HG02981 (cell line): ENCODE results near the gene AP3B1.

ENCODE experiments used
- ATAC-seq: cut with Tn5 transposase; IDR thresholded peaks from one replicate; pipeline ENCODE4 v1.9.1; 2021; ENCODE audit warnings: mild to moderate bottlenecking, moderate library complexity; ENCODE audit not compliant: unreplicated experiment

The AP3B1 gene

GRCh38 chr5:78007233-78007632, 287.3 kb downstream of the AP3B1 start:
- ATAC-seq: no peak

DNA sequence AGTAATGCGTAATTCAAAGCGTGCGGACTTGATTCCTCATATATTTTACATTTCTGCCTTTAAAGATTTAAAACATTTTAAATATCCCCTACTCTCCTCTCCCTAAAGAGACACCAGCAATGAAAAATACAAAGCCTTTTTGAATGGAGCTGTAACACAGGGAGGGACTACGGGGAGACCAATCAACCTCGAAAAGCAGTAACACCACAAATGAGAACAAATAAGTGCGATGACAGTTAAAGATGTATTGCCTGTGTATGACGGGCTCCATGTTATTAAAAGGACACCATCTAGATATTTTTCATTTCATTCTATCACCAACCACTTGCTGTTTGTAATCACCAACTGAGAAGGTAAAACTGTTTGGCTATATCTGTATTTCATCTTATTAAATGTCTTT, 288.0 kb downstream of the AP3B1 start:
- ATAC-seq: no peak

GRCh38 chr5:78005021-78005785, 289.3 kb downstream of the AP3B1 start:
- no peak for ATAC-seq

GRCh38 chr5:78004559-78004958, 289.9 kb downstream of the AP3B1 start:
- no peak for ATAC-seq

DNA sequence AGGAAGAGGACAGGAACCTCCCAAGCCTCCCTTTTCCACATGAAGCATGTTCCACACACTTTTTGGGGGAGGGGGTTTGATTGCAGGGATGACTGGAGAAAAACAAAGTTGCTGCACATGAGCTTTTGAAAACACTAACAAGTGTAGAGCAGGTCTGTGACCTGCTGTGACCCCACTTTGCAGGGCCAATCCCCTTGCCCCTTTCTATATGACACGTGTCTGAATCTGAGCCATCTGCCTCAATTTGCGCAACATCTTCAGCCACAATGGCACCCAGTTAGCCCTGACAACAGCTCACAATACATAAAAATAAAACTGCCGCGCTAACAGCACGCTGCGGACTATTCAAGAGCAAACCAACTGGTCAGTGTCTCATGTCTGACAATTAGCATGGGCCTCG, 290.6 kb downstream of the AP3B1 start:
- no peak for ATAC-seq

- no peak for ATAC-seq
Observed at GRCh38 chr5:78003450-78003849, 291.0 kb downstream of the AP3B1 start.

GRCh38 chr5:78002690-78003089, 291.8 kb downstream of the AP3B1 start:
- ATAC-seq: no peak

DNA sequence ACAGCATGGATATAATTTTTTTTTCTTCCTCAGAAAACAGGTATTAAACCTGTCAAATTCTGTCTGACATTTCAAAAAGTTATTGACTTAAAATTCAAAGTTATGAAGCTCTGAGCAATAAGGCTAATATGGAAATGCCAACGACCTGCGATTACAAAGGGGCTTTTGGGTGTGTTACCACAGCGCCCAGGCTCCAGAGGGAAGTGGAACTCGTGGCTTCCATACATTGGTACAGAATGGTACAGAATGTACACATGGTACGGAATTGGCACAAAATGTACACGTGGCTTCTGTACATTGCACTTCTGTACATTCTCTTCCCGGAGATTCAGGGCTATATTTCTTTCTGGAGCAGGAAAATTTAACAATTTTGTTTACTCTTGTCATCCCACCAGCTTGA, 293.3 kb downstream of the AP3B1 start:
- ATAC-seq: no peak

DNA sequence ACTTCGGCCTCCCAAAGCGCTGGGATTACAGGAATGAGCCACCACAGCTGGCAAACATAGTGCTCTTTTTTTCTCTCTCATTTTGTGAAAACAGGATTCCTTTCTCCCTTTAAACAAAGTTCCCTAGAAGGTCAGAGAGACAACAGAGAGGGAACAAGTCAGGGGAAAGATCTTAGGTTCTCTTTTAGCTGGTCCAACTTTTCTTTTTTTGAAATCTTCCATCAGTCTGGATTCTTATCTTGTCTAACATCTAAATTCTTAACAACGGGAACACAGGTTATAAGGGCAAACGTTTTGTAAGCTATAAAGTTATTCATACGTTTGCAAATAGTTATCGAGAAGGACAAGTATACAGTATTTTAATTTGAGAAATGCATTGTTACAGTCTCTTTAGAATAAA, 294.3 kb downstream of the AP3B1 start:
- no peak for ATAC-seq

DNA sequence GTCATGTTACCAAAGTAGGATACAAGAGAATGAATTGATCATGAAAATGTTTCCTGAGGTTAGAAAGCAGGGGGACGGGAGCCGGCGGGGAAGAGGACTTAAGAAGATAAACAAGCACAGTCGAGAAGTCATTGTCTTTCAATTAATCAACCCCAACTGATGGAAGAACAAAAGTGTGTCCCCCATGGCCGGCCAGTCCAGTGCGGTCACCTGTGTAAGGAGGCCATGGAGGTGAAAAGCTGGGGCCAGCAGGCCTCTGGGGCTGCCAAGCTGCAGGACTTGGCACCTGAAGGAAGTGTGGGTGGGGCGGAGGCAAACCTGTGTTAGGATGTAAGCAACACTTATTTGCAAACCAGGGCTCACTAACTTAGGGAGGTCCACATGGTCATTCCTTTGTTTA, 295.1 kb downstream of the AP3B1 start:
- no peak for ATAC-seq

- no peak for ATAC-seq
Observed at GRCh38 chr5:77996943-77997342, 297.6 kb downstream of the AP3B1 start.

DNA sequence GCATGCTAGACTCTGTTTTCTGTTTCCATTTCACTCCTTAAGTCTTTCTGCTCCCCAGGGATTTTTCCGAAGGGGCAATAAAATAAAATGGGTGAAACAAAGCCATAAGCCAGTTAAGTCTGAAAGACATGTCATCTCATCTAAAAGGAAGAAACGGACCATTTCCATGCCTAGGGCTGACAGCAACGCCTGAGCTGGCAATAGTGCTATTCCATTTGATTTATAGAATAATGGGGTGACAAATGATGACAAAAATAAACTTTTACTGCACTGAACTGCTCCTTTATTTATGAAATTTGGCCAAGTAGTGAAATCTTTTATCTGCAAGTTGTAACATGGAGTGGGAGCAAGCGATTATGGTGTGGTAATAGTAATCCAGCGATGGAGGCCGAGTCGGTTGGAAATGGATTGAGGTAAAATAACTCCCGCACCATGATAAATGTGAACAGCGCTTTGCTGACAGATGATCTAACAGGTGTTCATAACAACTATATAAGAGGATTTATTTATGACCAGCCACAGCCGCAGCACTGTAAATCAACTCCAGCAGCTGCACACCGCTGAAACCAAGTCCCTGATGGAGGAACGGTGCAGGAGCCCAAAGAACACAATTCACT, 298.6 kb downstream of the AP3B1 start:
- ATAC-seq: no peak

DNA sequence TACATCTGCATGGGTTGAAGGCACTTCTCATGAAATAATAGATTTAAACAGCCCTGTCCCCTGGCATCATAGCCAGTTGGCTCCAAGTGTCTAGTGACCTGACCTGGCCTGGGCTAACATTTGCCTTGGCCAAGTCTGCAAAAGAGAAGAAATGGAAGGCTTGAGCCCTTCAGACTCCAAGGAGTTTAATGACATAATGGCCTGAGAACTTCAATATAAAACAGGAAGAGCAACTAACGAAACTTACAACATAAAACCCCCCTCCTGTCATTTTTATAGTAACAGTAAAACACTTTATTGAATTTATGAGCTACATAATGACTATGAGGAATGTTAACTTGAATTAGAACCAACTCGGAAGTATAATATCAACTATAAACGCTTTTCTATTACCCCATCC, 299.6 kb downstream of the AP3B1 start:
- ATAC-seq: no peak

GRCh38 chr5:77993855-77994318, 300.6 kb downstream of the AP3B1 start:
- no peak for ATAC-seq

GRCh38 chr5:77993141-77993854, 301.2 kb downstream of the AP3B1 start:
- no peak for ATAC-seq

- no peak for ATAC-seq
Observed at GRCh38 chr5:77991084-77991483, 303.4 kb downstream of the AP3B1 start.

DNA sequence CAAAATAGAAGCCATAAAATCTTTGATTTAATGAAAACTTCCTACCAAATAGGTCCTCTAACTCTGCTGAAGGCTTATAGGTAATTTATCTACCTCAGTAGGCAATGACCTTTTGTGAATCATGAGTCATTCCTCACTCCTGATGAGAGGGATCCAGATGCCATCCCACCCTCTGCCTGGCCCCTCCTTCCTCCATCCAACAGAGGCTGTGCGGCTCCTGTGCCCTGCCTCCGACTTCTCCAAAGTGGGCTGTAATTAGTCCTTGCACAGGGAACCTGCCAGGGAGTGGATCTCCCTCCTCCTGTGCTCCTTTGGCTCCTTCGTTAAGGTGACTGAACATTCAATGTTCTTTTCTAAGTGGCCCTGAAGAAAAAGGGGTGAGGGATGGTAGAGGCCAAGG, 304.5 kb downstream of the AP3B1 start:
- no peak for ATAC-seq

DNA sequence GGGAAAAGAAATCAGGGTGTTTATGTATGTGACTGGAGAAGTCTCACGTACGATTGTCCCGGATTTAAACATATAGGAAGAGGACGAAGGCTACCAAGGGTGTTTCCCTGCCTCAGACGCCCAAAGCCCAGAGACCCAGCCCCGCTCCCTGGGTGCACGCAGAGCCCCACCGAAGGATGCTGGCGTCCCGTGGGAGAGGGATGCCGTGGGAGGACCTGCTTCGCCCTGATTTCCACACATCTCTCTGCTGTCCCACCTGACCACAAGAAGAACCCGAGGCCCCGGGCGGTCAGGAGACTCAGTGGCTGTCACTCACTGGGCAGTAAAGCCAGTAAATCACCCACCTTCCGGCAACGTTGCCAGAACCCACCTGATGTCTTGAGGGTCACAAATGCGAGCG, 306.5 kb downstream of the AP3B1 start:
- no peak for ATAC-seq

DNA sequence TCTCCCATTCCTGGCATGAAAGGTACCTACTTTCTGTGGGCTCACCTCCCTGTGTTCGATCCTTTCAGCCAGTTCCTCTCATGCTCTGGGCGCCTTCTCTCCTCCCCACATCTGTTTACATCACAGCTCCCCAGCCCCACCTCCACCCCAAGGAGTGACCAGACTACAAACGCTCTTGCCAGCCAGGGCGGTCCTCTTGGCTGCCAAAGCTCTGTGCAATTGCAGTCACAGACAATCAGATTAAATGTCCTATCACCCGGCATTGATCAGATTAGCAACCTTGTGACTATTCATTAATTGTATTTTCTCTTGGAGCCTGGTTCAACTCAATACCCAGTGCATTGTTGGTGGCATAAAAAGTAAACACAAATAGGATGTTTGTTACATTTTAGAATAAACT, 307.2 kb downstream of the AP3B1 start:
- no peak for ATAC-seq

- ATAC-seq: no peak
Observed at GRCh38 chr5:77986261-77986660, 308.2 kb downstream of the AP3B1 start.

- ATAC-seq: no peak
Observed at GRCh38 chr5:77985247-77985646, 309.3 kb downstream of the AP3B1 start.

GRCh38 chr5:77984587-77984986, 309.9 kb downstream of the AP3B1 start:
- no peak for ATAC-seq
